ENCODE data around the gene DKK1.

Gene DKK1

DNA sequence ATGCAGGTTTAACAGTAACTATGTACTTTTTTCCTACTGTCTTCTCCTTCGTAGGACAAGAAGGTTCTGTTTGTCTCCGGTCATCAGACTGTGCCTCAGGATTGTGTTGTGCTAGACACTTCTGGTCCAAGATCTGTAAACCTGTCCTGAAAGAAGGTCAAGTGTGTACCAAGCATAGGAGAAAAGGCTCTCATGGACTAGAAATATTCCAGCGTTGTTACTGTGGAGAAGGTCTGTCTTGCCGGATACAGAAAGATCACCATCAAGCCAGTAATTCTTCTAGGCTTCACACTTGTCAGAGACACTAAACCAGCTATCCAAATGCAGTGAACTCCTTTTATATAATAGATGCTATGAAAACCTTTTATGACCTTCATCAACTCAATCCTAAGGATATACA lies 2.4 kb downstream of the DKK1 start:
- no peak for DNase-seq (ENCODE audit: low read depth in 2 of 2, low spot score in 1 of 2)

DNA sequence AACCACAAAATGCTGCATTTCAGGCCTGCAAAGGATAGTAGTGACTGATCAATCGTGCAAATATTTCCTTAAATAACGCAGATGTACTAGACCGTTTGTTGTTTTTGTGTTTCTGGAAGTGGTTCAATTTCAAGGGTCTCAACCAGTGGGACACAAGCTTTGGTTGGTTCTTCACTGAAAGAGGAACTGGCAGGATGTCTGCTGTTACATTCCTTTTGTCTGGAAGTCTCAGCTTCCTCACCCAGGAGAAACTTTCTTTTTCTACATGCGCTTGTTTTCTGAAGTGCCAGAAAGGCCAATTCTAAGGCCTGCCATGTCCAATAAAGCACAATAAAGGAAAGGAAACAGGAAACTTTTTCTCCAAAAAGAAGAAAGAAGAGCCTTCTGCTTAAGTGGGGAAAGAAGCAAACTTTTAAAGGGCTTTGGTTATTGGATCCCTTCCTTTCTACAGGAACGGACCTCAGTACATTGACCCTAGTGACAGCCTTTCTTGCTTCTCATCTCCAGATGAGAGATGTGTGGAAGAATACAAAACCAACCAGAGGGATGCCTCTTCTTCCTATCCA lies 4.1 kb downstream of the DKK1 start:
- DNase-seq (ENCODE audit: low read depth in 2 of 2, low spot score in 1 of 2): no peak

DNA sequence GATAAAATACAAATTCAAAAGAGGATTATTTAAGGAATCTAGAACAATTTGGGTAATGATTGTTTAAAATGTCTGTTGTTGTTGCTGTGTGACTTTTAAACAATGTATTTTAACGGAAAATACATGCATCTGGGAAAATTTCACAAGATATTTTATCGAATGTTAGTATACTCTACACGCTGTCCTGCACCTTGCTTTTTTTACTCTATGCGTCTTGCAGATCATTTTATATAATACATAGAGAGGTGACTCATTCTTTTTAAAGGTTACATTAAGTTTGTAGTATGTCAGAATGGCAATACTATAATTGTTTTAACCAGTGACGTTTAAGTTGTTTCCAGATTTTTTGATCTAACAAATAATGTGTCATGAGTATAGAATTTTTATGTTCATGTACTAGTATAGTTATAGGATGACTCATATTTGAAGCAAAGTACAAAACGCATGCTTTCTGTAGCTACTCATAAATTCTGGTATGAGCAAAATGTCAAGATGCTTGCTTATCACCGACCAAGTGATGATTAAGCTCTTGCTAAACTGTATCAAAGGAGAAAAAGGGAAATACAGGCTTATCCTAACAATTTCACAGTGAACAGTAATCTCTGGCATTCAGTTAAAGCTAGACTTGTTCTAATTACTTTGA lies 4.9 kb downstream of the DKK1 start:
- DNase-seq (ENCODE audit: low read depth in 2 of 2, low spot score in 1 of 2): no peak

DNA sequence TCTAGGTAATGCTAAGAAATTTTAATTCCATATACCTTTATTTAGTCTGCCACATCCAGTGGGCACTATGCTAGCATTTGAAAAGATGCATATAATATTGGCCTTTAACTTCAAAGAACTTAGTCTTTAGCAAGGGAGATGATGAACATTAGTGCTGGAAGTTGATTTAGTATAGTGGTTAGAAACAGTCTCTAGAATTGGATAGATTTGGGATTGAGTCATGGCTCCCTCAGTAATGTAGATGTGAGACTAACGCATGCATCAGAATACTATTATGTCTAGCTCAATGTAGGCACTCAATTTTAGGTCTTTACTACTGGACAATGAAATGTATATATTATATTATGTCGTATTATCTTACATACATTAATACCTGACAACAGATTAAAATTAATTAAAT lies 5.8 kb downstream of the DKK1 start:
- DNase-seq (ENCODE audit: low read depth in 2 of 2, low spot score in 1 of 2): no peak

DNA sequence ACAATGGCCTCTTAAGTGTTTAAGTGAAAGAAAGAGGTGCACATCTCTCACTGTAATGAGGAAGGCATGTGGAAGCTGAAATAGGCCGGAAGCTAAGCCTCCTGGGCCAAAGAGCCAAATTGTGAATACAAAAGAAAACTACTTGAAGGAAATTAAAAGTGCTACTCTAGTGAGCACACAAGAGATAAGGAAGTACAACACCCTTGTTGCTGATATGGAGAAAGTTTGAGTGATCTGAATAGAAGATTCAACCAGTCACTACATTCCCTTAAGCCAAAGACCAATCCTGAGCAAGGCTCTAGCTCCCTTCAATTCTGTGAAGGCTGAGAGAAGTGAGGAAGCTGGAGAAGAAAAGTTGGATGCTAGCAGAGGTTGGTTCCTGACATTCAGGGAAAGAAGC lies 8.2 kb downstream of the DKK1 start:
- DNase-seq (ENCODE audit: low read depth in 2 of 2, low spot score in 1 of 2): no peak

DNA sequence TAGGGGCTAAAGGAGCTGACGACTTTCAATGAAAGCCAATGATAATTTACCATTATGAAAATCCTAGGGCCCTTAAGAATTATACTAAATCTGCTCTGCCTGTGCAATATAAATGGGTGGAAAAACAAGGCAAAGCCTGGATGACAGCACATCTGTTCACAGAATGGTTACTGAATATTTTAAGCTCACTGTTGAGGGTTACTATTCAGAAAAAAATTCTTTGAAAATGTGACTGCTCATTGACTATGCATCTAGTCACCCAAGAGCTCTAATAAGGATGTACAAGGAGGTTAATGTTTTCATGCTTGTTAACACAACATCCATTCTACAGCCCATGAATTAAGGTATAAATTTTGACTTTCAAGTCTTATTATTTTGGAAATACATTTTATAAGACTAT lies 8.9 kb downstream of the DKK1 start:
- no peak for DNase-seq (ENCODE audit: low read depth in 2 of 2, low spot score in 1 of 2)

DNA sequence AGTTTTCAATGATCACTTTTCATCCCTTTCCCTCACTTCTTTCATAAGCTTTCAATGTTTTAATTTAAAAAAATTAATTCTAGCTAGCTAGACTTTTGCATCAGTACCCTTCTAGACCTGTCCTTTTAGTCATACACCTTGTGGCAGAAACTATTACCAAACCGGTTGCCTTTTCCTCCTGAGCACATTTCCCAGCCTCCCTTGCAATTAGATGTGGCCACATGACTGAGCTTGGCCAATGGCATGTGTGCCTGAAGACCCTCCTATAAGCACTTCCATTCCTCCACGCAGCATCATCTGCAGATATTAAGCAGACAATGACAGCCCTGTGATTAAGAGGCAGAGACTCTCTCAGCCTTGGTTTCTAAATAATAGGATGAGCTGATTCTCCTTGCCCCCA lies 12.3 kb downstream of the DKK1 start:
- DNase-seq (ENCODE audit: low read depth in 2 of 2, low spot score in 1 of 2): no peak

DNA sequence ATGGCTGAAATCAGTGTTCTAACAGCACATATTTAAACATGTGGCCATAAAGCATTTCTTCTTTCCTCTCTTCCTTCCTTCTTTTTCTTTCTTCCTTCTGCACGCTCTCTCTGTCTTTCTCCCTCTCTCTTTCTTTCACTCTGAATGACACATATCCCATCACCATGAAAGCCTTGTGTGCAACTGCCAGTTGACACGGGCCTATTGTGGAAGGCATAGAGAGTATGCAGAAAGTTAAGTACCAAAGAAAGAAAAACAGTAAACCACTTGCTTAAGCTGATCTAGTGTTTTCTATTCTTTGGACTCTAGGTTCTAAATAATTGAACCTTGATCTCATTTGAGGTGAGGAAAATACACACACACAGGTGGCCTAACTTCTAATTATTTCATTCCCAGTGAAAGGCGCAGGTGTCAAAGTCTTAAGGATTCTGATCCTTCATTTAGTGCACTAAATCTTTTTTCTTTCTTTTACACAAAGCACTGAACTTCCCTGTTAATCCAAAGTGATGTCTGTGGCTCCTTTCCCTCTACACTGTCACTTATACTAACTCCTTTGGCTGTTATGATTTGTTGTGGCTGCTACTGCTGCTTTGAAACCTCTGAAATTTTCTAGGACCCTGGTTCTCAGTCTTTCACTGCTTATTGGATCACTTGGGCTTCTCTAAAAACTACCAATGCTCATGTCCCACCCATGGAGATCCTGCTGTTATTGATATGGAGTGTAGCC lies 17.7 kb downstream of the DKK1 start:
- DNase-seq (ENCODE audit: low read depth in 2 of 2, low spot score in 1 of 2): no peak

DNA sequence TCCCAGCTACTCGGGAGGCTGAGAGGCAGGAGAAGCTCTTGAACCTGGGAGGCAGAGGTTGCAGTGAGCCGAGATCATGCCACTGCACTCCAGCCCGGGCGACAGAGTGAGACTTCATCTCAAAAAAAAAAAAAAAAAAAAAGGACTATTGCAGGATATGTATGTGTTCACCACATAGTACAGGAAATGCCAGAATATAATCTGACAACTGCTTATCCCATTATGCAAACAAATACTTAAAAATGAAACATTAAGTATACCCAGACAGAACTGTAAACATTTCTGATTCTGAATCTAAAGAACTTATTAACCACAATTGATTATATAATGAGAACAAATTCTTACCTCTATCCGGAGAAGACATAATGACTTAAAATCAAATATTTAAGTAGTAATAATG lies 18.7 kb downstream of the DKK1 start:
- DNase-seq (ENCODE audit: low read depth in 2 of 2, low spot score in 1 of 2): no peak

DNA sequence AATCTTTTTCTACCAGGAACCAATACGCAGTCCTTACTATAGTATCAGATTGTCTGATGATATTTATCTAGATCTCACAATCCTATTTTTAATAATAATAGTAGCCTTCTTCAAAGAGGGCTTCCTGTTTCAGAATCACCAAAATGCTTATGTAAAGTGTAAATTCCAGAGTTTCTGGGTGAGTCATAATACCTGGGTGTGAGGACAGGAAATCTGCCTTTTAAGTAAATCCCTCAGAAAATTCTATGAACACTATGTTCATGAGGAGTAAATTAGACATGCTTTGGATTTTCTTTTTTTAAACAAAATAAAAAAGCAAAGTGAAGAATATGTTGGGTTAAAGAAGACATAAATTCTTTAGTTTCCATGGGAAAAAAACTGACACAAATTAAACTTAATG lies 20.5 kb downstream of the DKK1 start:
- no peak for DNase-seq (ENCODE audit: low read depth in 2 of 2, low spot score in 1 of 2)

DNA sequence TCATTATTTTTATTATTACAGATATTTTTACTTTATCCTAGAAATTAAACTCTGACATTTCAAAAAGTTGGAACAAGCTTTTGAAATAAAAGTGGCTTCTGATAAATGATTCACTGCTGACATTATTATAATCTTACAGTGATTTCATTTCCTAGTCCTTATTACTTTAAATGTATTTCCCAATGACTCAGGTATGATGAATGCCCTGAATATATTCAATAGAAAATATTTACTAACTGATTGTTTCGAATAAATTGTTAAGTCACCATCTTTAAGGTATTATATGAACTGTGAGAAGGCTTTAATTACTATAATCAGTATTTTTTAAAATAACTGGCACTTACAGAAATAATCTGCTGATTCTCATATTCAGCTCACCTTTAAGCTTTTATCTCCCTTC lies 21.6 kb downstream of the DKK1 start:
- no peak for DNase-seq (ENCODE audit: low read depth in 2 of 2, low spot score in 1 of 2)

DNA sequence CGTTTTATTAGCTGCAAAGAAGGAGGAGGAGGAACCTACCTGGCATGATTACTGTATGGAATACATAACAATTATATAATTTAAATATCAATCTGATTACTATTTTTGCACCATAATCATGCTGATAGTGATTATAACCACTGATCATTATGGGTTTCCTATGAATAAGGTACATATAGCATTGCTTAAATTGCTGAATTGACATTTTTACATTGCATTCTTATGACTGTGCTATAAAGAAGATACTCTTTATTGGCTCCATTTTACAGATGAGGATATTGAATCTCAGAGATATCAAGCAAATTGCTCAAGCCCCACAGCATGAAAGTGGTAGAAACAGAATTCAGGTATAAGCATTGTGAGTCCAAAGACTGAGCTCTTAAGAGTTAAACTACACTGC lies 23.1 kb downstream of the DKK1 start:
- DNase-seq (ENCODE audit: low read depth in 2 of 2, low spot score in 1 of 2): no peak

DNA sequence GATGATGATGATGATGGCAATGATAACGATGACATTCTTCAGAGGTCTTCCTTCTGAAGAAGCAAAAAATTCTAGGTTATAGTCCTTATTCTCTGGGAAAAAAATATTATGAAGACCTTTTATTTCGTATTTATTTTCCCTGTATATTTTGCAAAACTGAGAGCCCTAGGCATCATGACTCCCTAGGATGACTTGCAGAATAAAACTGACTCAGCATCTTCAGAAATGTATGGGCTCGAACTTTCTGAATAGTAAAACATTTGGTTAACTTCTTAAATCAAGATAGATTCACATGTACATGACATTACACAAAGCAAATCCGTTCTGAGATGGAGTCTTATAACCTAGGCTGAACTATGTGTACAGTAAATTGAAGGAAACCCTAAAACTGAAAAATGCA lies 29.4 kb downstream of the DKK1 start:
- no peak for DNase-seq (ENCODE audit: low read depth in 2 of 2, low spot score in 1 of 2)

DNA sequence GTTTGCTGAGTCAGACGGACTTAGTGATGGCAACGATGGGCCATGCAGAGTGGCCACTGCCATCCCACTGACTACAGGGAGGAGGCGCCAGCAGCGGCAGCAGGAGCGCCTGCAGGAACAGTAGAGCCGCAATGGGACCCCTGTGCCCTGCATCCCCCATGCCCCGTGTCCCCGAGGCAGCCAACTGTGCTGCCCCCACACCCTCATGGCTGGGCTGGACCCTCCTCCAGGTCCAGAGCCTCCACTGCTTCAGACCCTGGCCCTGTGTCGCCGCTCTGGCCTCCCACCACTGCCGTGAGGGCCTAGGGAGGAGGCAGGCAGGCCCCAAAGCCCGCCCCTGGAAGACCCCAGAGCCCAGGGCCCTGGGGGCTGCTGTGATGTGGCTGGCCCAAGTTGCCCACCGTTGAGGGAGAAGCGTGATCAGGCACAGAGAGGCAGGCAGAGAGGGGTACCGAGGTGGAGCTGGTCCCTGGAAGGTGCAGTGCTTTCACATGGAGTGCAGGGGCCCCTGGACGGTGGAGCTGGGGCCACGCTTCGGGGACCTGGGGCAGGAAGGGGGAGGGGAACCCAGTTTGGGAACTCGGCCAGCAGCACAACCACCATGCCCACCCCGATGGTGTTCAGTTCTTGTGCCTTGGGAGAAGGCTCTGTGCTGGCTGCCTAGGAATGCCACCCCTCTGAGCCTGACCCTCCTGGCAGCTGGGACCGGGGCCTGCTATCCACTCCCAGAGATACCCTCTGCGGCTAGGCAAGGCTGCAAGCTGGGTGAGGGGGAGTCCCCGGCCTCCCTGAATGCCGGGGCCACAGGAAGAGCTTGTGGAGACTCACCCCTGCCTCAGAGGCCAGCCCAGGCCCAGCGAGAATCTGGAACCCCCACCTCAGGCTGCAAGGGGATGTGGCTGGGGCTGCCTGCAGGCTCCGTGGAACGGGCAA lies 32.6 kb downstream of the DKK1 start:
- DNase-seq (ENCODE audit: low read depth in 2 of 2, low spot score in 1 of 2): no peak

DNA sequence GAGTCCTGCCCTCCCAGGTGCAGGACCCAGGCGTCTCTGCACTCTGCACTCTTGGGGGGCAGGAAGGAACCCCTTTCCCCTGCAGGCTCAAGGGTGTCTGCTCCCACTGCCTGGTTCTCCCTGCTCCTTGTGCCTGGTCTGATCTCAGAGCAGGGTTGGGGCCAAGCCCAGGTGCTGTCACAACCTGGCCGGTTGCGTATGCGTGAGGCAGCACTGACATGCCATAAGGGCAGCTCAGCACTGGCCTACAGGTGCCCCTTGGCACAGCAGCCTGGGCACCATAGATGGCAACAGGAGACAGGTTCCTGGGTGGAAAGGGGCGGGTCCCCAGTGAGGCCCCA lies 33.2 kb downstream of the DKK1 start:
- DNase-seq (ENCODE audit: low read depth in 2 of 2, low spot score in 1 of 2): no peak

DNA sequence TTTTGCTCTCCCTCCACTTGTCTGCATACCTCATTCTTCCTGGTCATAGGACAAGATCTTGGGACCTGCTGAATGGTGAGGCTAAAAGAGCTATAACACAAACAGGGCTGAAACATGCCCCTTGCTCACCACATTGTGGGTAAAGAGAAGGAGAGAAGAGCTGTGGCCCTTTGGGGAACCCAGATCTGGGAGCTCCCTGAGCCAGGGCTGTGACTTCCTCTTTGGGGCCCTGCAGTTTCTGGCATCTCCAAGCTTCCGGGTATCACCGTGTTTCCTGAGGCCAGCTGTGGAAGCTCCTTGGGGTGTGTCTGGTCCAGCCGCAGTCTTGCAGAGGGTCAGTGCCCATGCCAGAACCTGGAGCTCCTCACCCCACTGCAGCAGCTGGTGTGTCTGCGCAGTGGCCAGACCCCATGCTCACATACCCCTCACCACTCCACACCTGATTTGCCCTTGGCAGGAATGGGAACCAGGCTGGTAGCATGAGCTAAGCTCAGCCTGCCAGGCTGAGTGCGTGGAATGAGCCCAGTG lies 34.0 kb downstream of the DKK1 start:
- no peak for DNase-seq (ENCODE audit: low read depth in 2 of 2, low spot score in 1 of 2)

DNA sequence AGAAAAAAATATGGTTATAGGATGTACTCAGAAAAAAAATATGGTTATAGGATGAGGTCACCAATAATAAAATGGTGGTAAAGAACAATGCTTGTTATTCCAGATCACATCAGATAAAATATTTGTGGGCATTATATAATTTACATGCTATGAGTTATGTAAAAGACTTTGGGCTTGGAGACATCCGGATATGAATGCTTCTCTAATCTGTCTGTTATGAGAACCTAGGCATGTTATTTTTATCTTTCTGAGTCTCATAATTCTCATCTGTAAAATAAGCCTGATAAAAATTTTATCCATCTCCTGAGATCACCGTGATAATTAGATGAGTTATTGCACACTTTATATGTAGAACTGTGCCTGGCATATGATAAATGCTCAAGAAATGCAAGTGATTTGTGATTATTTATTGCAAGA lies 37.8 kb downstream of the DKK1 start:
- DNase-seq (ENCODE audit: low read depth in 2 of 2, low spot score in 1 of 2): no peak

DNA sequence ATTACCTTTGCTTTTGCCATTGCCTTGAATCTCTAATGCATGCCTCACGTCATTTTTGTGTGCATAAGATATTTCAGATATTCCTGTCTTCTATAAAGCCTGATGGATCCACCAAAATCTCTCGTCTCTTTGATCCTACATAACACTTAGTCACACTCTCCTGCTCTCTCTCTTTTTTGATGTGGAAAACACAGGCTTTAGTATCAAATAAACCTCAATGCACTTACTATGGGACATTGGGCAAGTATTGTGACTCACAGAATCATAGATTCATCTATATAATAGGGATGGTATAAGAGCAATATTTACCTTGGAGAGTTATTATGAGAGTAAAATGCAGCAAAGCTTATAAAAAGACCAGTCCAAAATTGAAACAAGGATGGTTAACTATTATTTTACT lies 39.1 kb downstream of the DKK1 start:
- DNase-seq (ENCODE audit: low read depth in 2 of 2, low spot score in 1 of 2): no peak

DNA sequence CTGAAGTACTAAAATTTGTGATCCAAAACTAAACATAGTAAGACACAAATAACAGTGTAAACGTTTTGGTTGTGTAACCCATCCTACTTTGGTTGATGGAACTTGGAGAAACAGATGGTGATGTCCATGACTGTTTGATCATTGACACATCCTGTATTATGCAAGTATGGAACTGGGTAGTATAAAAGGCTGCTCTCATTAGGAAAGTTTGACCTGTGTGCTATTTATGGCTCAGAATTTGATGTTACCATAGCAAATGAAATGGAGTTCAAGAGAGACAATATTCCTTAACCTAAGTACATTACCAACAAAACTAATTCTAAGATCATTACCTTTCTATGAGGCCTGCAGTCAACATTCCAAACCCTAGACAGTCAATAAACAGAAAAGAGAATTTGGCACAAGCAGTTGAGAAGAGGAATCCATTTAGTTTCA lies 39.9 kb downstream of the DKK1 start:
- DNase-seq (ENCODE audit: low read depth in 2 of 2, low spot score in 1 of 2): no peak

DNA sequence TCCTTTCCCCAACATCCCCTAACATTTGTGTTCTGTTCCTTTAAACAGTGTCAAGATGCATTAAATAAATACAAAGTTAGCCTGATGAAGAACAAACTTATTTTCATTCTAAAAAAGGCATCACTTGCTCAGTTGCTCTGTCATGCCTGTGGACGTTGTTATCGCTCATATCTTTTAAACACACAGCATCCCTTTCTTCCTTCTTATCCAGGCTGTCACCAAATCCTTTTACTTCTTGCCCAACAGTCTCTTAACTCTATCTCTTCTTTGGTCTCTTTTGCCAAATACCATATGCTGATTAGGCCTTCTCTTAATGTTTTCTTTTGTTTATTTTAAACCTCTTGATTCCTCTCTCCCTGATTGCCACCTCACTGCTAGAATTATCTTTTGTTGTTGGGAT lies 43.9 kb downstream of the DKK1 start:
- no peak for DNase-seq (ENCODE audit: low read depth in 2 of 2, low spot score in 1 of 2)

DNA sequence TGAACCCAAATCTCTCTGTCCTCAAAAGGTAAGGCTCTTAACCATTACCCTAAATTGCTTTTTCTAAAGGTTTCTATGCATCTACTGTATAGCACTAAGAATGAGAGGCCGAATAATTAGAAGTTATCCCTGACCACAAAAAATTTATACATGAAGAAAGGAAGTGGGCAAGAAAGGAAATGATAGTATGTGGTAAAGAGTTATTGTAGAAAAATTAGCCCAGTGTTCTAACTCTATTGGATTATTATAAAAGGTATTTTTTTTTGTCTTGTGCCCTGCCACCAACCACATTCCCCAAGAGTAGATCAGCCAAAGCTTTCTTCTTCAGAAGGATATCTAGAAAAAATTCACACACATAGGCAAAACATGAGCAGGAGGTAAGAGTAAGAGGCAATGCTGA lies 45.4 kb downstream of the DKK1 start:
- no peak for DNase-seq (ENCODE audit: low read depth in 2 of 2, low spot score in 1 of 2)

Data from stimulated activated CD8-positive, alpha-beta memory T cell treated with anti-CD3 and anti-CD28 coated beads, Interleukin-4, amount 100 ng/mL, for 4 hours (primary cell).